BJ (cell line): ENCODE measurements around the gene ZSCAN18. TPM values are rescaled to one million over a fixed set of nuclear protein-coding genes. Genes with fewer than 3 reads are reported as not detected.
"Not testable (repeated sequence)": the region's sequence is repeated elsewhere in the genome, so short reads cannot be mapped to it uniquely, and the experiment has no call there.

ENCODE experiments used
- CTCF ChIA-PET: fragments of 350-600 bp; formaldehyde crosslinking; extraction: SDS; loops from one replicate; lab custom pipeline; 2021; ENCODE audit warnings: antibody characterized with exemption, inconsistent platforms; lab: Yijun Ruan, JAX
- POLR2A ChIA-PET: fragments of 300-600 bp; sonication (Branson Sonifier 250); formaldehyde crosslinking; extraction: SDS; loops from one replicate; lab custom pipeline; 2021; ENCODE audit warnings: antibody characterized with exemption; lab: Charles Lee
- DNase-seq: peaks from one replicate; pipeline ENCODE4 v3.0.0-alpha.2; 2011; ENCODE audit warnings: low read depth
- H3K27me3 ChIP-seq: 2 replicates; pipeline ENCODE4 v1.6.0; 2011; ENCODE audit warnings: low read length; ENCODE audit not compliant: control insufficient read depth, insufficient read depth
- H3K36me3 ChIP-seq: 2 replicates; pipeline ENCODE4 v1.5.1; 2011; ENCODE audit warnings: low read length; ENCODE audit not compliant: control insufficient read depth, insufficient read depth
- H3K4me3 ChIP-seq: 2 replicates; pipeline ENCODE4 v1.5.1; 2011; ENCODE audit warnings: low read depth, mild to moderate bottlenecking, control low read depth, low read length
- CTCF ChIP-seq: IDR thresholded peaks from 2 replicates; pipeline ENCODE4 v1.5.1; 2011; ENCODE audit warnings: low read depth, mild to moderate bottlenecking, control low read depth, inconsistent platforms, low read length, moderate library complexity; ENCODE audit not compliant: insufficient read depth
- polyA minus RNA-seq: library from RNA; depleted of rRNA, polyadenylated mRNA; stranded (reverse); fragments of >200 nt; gene quantifications from 2 replicates; pipeline ENCODE4 v1.2.3, GENCODE V29; 2011; rRNA and poly(A)+ RNA removed
- polyA plus RNA-seq: library from polyadenylated mRNA; depleted of rRNA; stranded (reverse); fragments of >200 nt; gene quantifications from 2 replicates; pipeline ENCODE4 v1.2.3, GENCODE V29; 2011; rRNA removed

Gene ZSCAN18
- polyA plus RNA-seq (15.4 and 18.5 TPM in 2 replicates), polyA minus RNA-seq (9.6 and 14.6 TPM in 2 replicates)

- peak; percentile 71 for DNase-seq
- ChIA-PET CTCF (no interaction called here), POLR2A (no interaction called here)
- H3K4me3 ChIP-seq = peak within 1 kb of the TSS; percentile 68
- no peaks in the 10 kb centered on the region for H3K27me3 ChIP-seq
- no peaks in the 10 kb centered on the region for H3K36me3 ChIP-seq
- no peak for TF ChIP-seq CTCF
Measured at GRCh38 chr19:58097781-58098681, at the start of gene ZSCAN18. ZSCAN18 (minus strand) TSS chr19:58098231; CDS start chr19:58090267, 7,964 bp downstream.

GRCh38 chr19:58147475-58147874 is 49.4 kb upstream of the ZSCAN18 start:
- DNase-seq, POLR2A ChIA-PET, H3K36me3 ChIP-seq, H3K27me3 ChIP-seq, CTCF ChIA-PET, H3K4me3 ChIP-seq: not testable (repeated sequence)

GRCh38 chr19:58145849-58146248 is 47.8 kb upstream of the ZSCAN18 start:
- Histone ChIP-seq H3K27me3 (no peaks in the 10 kb centered on the region), H3K4me3 (no peak overlapping the region), H3K36me3 (peaks cover 2% of the 10 kb centered on the region; the same call in 1 of the 2 replicates)
- DNase-seq = no peak
- no peak for TF ChIP-seq CTCF
- POLR2A ChIA-PET = no interaction called here
- CTCF ChIA-PET = no interaction called here

DNA sequence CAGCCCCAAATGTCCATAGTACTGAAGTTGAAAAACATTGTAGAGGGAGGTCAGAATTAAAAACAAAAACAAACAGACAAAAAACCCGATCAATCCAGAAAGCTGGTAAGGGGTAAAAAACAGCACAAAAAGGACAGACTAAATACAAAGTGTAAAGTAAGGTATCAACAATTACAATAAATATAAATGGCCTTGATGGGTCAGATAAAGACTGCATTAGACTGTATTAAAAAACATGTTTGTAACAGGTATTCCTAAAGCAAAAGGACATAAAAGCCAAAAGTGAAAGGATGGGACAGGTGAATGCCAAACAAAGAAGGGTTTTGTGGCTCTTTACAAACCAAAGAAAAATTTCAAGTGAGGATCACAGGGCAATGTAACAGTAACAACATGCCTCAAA is 36.2 kb upstream of the ZSCAN18 start:
- TF ChIP-seq CTCF = no peak
- Histone ChIP-seq H3K36me3 (peaks cover 16% of the 10 kb centered on the region), H3K27me3 (no peaks in the 10 kb centered on the region), H3K4me3 (no peak overlapping the region)
- DNase-seq = no peak
- POLR2A ChIA-PET = no interaction called here
- CTCF ChIA-PET = no interaction called here

- ChIA-PET CTCF (no interaction called here), POLR2A (no interaction called here)
- DNase-seq = no peak
- peaks cover 21% of the 10 kb centered on the region for H3K36me3 ChIP-seq
- no peaks in the 10 kb centered on the region for H3K27me3 ChIP-seq
- H3K4me3 ChIP-seq = no peak overlapping the region
- no peak for TF ChIP-seq CTCF
Measured at GRCh38 chr19:58129284-58129683, 31.3 kb upstream of the ZSCAN18 start.
